SK-N-SH (cell line): Measurements from ENCODE around the gene ZNF407. TPM values are rescaled to one million over a fixed set of nuclear protein-coding genes. Genes with fewer than 3 reads are reported as not detected.

Experiments
- CTCF ChIA-PET: fragments of 300-600, 350-600 bp; formaldehyde crosslinking; extraction: SDS; loops from one replicate; lab custom pipeline; 2021; lab: Yijun Ruan, JAX
- POLR2A ChIA-PET: fragments of 350-600 bp; sonication (Branson Sonifier 250); formaldehyde crosslinking; extraction: SDS; loops from one replicate; lab custom pipeline; 2020; ENCODE audit warnings: antibody characterized with exemption, inconsistent platforms; lab: Yijun Ruan, JAX
- DNase-seq: peaks from one replicate; pipeline ENCODE4 v3.0.0; 2012
- H2AFZ ChIP-seq: fragments of 200-600 bp; sonication (generic); 2 replicates; pipeline ENCODE4 v1.8.1; 2016; ENCODE audit warnings: antibody characterized with exemption, mild to moderate bottlenecking, low read depth
- H3F3A ChIP-seq: fragments of 200-600 bp; sonication (generic); replicated peaks from 2 replicates; pipeline ENCODE3; 2016; ENCODE audit warnings: antibody characterized with exemption, mild to moderate bottlenecking; ENCODE audit not compliant: insufficient read depth
- H3K27ac ChIP-seq, 2 experiments: fragments of 200-500 bp in 1 of 2; fragments of 200-600 bp in 1 of 2; sonication (Bioruptor generic) in 1 of 2; sonication (generic), shearing (Covaris generic) in 1 of 2; 2 replicates each; pipeline versions ENCODE4 v1.5.1 to v1.6.1; 2014 to 2016; ENCODE audit warnings: low read depth in 2 of 2, inconsistent platforms in 1 of 2, low read length in 1 of 2, mild to moderate bottlenecking in 1 of 2, mixed read lengths in 1 of 2
- H3K27me3 ChIP-seq: fragments of 200-600 bp; sonication (generic), shearing (Covaris generic); 2 replicates; pipeline ENCODE4 v1.6.1; 2016; ENCODE audit warnings: mixed run types; ENCODE audit not compliant: insufficient read depth
- H3K36me3 ChIP-seq, 2 experiments: fragments of 200-500 bp in 1 of 2; fragments of 200-600 bp in 1 of 2; sonication (Bioruptor generic) in 1 of 2; sonication (generic) in 1 of 2; replicated peaks in 1 of 2; 2 replicates each; pipeline versions ENCODE3 to v1.5.1; 2014 to 2016; ENCODE audit warnings: low read length in 1 of 2, mild to moderate bottlenecking in 1 of 2; ENCODE audit not compliant: insufficient read depth in 2 of 2, control insufficient read depth in 1 of 2
- H3K4me1 ChIP-seq, 2 experiments: fragments of 200-500 bp in 1 of 2; fragments of 200-600 bp in 1 of 2; sonication (Bioruptor generic) in 1 of 2; sonication (generic), shearing (Covaris generic) in 1 of 2; 2 replicates each; pipeline versions ENCODE4 v1.5.1 to v1.6.1; 2014 to 2016; ENCODE audit warnings: low read depth in 1 of 2, low read length in 1 of 2, mixed run types in 1 of 2; ENCODE audit not compliant: insufficient read depth in 2 of 2, control insufficient read depth in 1 of 2
- H3K4me2 ChIP-seq: fragments of 200-600 bp; sonication (generic), shearing (Covaris generic); 2 replicates; pipeline ENCODE4 v1.6.1; 2017; ENCODE audit warnings: mixed run types
- H3K4me3 ChIP-seq, 2 experiments: fragments of 200-500 bp in 1 of 2; fragments of 200-600 bp in 1 of 2; sonication (Bioruptor generic) in 1 of 2; sonication (generic), shearing (Covaris generic) in 1 of 2; 2 replicates each; pipeline versions ENCODE4 v1.5.1 to v1.8.1; 2014 to 2016; ENCODE audit warnings: low read depth in 2 of 2, inconsistent platforms in 1 of 2, low read length in 1 of 2, mild to moderate bottlenecking in 1 of 2, mixed read lengths in 1 of 2, moderate library complexity in 1 of 2
- H3K79me2 ChIP-seq: fragments of 200-600 bp; sonication (generic); 2 replicates; pipeline ENCODE4 v1.8.1; 2017; ENCODE audit warnings: mild to moderate bottlenecking; ENCODE audit not compliant: insufficient read depth
- H3K9ac ChIP-seq: fragments of 200-600 bp; sonication (generic); 2 replicates; pipeline ENCODE4 v1.6.1; 2017; ENCODE audit warnings: mixed run types
- H3K9me2 ChIP-seq: fragments of 200-600 bp; sonication (generic); 2 replicates; pipeline ENCODE4 v1.6.1; 2017; ENCODE audit warnings: mixed run types
- H3K9me3 ChIP-seq: fragments of 200-600 bp; sonication (generic); 2 replicates; pipeline ENCODE4 v1.6.1; 2017; ENCODE audit warnings: mixed run types, mild to moderate bottlenecking, moderate library complexity
- H4K20me1 ChIP-seq: fragments of 200-600 bp; sonication (generic); 2 replicates; pipeline ENCODE4 v1.6.1; 2017; ENCODE audit warnings: mild to moderate bottlenecking, mixed run types; ENCODE audit not compliant: insufficient read depth
- CHD2 ChIP-seq: fragments of 150-350 bp; IDR thresholded peaks from 2 replicates; pipeline ENCODE4 v1.6.1; 2018; ENCODE audit warnings: low read length; ENCODE audit not compliant: partially characterized antibody
- EP300 ChIP-seq, 2 experiments: IDR thresholded peaks; 2 replicates each; pipeline versions ENCODE4 v1.4.0 to v1.6.1; 2012; ENCODE audit warnings: borderline replicate concordance in 1 of 2, low read depth in 1 of 2, low read length in 1 of 2
- FOXJ3 ChIP-seq: sonication (generic); formaldehyde crosslinking; IDR thresholded peaks from 2 replicates; pipeline ENCODE4 v1.5.1; 2020; ENCODE audit warnings: mild to moderate bottlenecking, missing genetic modification reagents
- GABPA ChIP-seq: IDR thresholded peaks from 2 replicates; pipeline ENCODE4 v1.4.0; 2012; ENCODE audit warnings: low read depth, mild to moderate bottlenecking
- GATA2 ChIP-seq: sonication (generic); formaldehyde crosslinking; IDR thresholded peaks from 2 replicates; pipeline ENCODE4 v1.5.0; 2020; ENCODE audit warnings: mild to moderate bottlenecking, missing genetic modification reagents
- JUND ChIP-seq: IDR thresholded peaks from 2 replicates; pipeline ENCODE4 v1.4.0; 2012
- MEF2A ChIP-seq: IDR thresholded peaks from 2 replicates; pipeline ENCODE4 v1.4.0; 2012; ENCODE audit warnings: low read depth, borderline replicate concordance
- NFIC ChIP-seq: IDR thresholded peaks from 2 replicates; pipeline ENCODE4 v1.4.0; 2012; ENCODE audit warnings: borderline replicate concordance
- POLR2AphosphoS5 ChIP-seq: IDR thresholded peaks from 2 replicates; pipeline ENCODE4 v1.6.1; 2012; ENCODE audit warnings: low read depth, low read length
- RAD21 ChIP-seq: IDR thresholded peaks from 2 replicates; pipeline ENCODE4 v1.6.1; 2012; ENCODE audit warnings: mild to moderate bottlenecking, low read length
- RXRA ChIP-seq: IDR thresholded peaks from 2 replicates; pipeline ENCODE4 v1.4.0; 2012; ENCODE audit warnings: low read depth, mild to moderate bottlenecking, borderline replicate concordance
- SMC3 ChIP-seq: IDR thresholded peaks from 2 replicates; pipeline ENCODE4 v1.6.1; 2012; ENCODE audit warnings: low read depth, low read length, improper control_type of control experiment
- TCF12 ChIP-seq: IDR thresholded peaks from 2 replicates; pipeline ENCODE4 v1.4.0; 2012
- TEAD4 ChIP-seq: IDR thresholded peaks from 2 replicates; pipeline ENCODE4 v1.4.0; 2012; ENCODE audit warnings: mild to moderate bottlenecking, borderline replicate concordance; ENCODE audit not compliant: insufficient read depth
- USF1 ChIP-seq: IDR thresholded peaks from 2 replicates; pipeline ENCODE4 v1.4.0; 2012; ENCODE audit warnings: low read depth, borderline replicate concordance
- YY1 ChIP-seq: IDR thresholded peaks from 2 replicates; pipeline ENCODE4 v1.4.0; 2012; ENCODE audit warnings: low read depth, mild to moderate bottlenecking
- ZBTB33 ChIP-seq: IDR thresholded peaks from 2 replicates; pipeline ENCODE4 v1.4.0; 2012; ENCODE audit warnings: low read depth, borderline replicate concordance
- WGBS: methylation state at CpG from one replicate; pipeline ENCODE4 v1.1.6; 2017; ENCODE audit warnings: low lambda C conversion rate; 5-methylcytosine and 5-hydroxymethylcytosine counted together
- polyA plus RNA-seq, 3 experiments: library from polyadenylated mRNA; depleted of rRNA; stranded (reverse); fragments of >200 nt; gene quantifications; 2 replicates each; pipeline ENCODE4 v1.2.3, GENCODE V29; 2012
- TF ChIP-seq, protein P1 (sequence below): fragments of 150-350 bp; IDR thresholded peaks from 2 replicates; pipeline ENCODE4 v1.6.1; 2017; ENCODE audit warnings: antibody characterized with exemption, low read length, low read depth, borderline replicate concordance
- TF ChIP-seq, protein P2 (sequence below): IDR thresholded peaks from 2 replicates; pipeline ENCODE4 v1.6.1; 2012; ENCODE audit warnings: mild to moderate bottlenecking, low read depth, low read length, moderate library complexity
- TF ChIP-seq, protein P3 (sequence below): IDR thresholded peaks from 2 replicates; pipeline ENCODE4 v1.4.0; 2012; ENCODE audit warnings: low read depth

Gene ZNF407
- polyA plus RNA-seq, 1 of the 3 experiments (the other 2 are of a cell fraction), result 2.6 TPM

DNA sequence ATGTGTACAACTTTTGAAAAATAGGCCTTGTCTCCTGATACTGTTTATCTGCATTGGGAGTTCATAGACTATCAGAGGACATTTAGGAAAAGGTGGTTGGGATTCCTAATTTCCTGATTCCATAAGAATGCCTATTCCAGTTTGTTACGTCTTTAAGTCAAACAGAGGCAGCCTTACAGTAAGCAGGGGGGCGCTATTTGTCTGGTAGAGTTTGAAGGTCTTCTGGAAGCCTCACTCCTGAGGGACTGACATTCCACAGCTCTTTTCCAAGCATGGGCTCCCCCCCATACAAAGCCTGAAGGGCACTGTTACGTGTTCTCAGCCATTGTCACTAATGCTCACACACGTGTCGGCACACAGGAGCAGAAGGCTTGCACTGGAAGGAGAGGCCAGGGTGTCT is 456.9 kb downstream of the ZNF407 start:
- no peak overlapping the region for H3K27ac ChIP-seq
- WGBS, result 94% methylated on average over 2 of the region's 5 CpGs
- H4K20me1 ChIP-seq, result no peaks in the 10 kb centered on the region
- ChIA-PET CTCF (no interaction called here), POLR2A (no interaction called here)
- no peak overlapping the region for H3K4me2 ChIP-seq
- no peaks in the 10 kb centered on the region for H3K9me3 ChIP-seq
- H2AFZ ChIP-seq, result no peak overlapping the region
- H3F3A ChIP-seq, result no peaks in the 10 kb centered on the region
- H3K36me3 ChIP-seq, result no peaks in the 10 kb centered on the region
- H3K9me2 ChIP-seq, result no peaks in the 10 kb centered on the region
- H3K4me1 ChIP-seq, result no peaks in the 10 kb centered on the region; a peak in 1 of 4 replicates
- no peaks in the 10 kb centered on the region for H3K79me2 ChIP-seq
- TF ChIP-seq RXRA, result no peak
- no peak for TF ChIP-seq EP300 (IDR thresholded peaks at IDR 0.05; ENCODE audit: borderline replicate concordance in 1 of 2, low read depth in 1 of 2, low read length in 1 of 2)
- no peak for TF ChIP-seq YY1
- TF ChIP-seq FOXJ3, result no peak
- no peak for TF ChIP-seq GABPA
- TF ChIP-seq USF1, result no peak
- TF ChIP-seq GATA2 (CRISPR knock-in tag), result no peak
- TF ChIP-seq JUND, result no peak
- no peak for TF ChIP-seq CHD2
- TF ChIP-seq, protein P1, sequence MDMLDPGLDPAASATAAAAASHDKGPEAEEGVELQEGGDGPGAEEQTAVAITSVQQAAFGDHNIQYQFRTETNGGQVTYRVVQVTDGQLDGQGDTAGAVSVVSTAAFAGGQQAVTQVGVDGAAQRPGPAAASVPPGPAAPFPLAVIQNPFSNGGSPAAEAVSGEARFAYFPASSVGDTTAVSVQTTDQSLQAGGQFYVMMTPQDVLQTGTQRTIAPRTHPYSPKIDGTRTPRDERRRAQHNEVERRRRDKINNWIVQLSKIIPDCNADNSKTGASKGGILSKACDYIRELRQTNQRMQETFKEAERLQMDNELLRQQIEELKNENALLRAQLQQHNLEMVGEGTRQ, result no peak
- TF ChIP-seq TCF12, result no peak
- no peak for TF ChIP-seq SMC3
- no peak for TF ChIP-seq RAD21
- TF ChIP-seq, protein P2, sequence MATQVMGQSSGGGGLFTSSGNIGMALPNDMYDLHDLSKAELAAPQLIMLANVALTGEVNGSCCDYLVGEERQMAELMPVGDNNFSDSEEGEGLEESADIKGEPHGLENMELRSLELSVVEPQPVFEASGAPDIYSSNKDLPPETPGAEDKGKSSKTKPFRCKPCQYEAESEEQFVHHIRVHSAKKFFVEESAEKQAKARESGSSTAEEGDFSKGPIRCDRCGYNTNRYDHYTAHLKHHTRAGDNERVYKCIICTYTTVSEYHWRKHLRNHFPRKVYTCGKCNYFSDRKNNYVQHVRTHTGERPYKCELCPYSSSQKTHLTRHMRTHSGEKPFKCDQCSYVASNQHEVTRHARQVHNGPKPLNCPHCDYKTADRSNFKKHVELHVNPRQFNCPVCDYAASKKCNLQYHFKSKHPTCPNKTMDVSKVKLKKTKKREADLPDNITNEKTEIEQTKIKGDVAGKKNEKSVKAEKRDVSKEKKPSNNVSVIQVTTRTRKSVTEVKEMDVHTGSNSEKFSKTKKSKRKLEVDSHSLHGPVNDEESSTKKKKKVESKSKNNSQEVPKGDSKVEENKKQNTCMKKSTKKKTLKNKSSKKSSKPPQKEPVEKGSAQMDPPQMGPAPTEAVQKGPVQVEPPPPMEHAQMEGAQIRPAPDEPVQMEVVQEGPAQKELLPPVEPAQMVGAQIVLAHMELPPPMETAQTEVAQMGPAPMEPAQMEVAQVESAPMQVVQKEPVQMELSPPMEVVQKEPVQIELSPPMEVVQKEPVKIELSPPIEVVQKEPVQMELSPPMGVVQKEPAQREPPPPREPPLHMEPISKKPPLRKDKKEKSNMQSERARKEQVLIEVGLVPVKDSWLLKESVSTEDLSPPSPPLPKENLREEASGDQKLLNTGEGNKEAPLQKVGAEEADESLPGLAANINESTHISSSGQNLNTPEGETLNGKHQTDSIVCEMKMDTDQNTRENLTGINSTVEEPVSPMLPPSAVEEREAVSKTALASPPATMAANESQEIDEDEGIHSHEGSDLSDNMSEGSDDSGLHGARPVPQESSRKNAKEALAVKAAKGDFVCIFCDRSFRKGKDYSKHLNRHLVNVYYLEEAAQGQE, result no peak
- no peak for TF ChIP-seq ZBTB33
- no peak for TF ChIP-seq NFIC
- TF ChIP-seq TEAD4, result no peak
- no peak for TF ChIP-seq POLR2AphosphoS5
- TF ChIP-seq, protein P3, sequence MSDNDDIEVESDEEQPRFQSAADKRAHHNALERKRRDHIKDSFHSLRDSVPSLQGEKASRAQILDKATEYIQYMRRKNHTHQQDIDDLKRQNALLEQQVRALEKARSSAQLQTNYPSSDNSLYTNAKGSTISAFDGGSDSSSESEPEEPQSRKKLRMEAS, result no peak
- TF ChIP-seq MEF2A, result no peak
- no peak overlapping the region for H3K9ac ChIP-seq
- no peak for DNase-seq
- no peak overlapping the region for H3K4me3 ChIP-seq
- H3K27me3 ChIP-seq, result no peaks in the 10 kb centered on the region
